ENCODE measurements around the gene TAPBPL. TPM values are rescaled to one million over a fixed set of nuclear protein-coding genes. Genes with fewer than 3 reads are reported as not detected.
A peak's percentile ranks its signal among the peaks of the same experiment; 100 is the strongest.

Gene TAPBPL
- polyA plus RNA-seq, 3 donors = 89.3 to 145 (median 91.8) TPM

- H4K20me1 ChIP-seq (ENCODE audit: insufficient read depth, low read length) = peaks cover 29% of the 10 kb centered on the region
- H3K36me3 ChIP-seq (replicated peaks in 1 of 2; ENCODE audit: control insufficient read depth in 1 of 2, insufficient read depth in 2 of 2, low read length in 2 of 2) = peaks cover 7 to 15% of the 10 kb centered on the region in 2 donors
- no peaks in the 10 kb centered on the region for H3K9me3 ChIP-seq (replicated peaks in 1 of 2; ENCODE audit: control insufficient read depth in 1 of 2, insufficient read depth in 1 of 2, low read length in 2 of 2)
- Mint-ChIP-seq H3K4me3 (peak within 1 kb of the TSS; percentile 84 to 90), H3K9me3 (no peaks in the 10 kb centered on the region), H3K4me1 (peaks cover 41% of the 10 kb centered on the region), H3K36me3 (peaks cover 23 to 27% of the 10 kb centered on the region in 2 donors), H3K27me3 (ENCODE audit: low read depth in 3 of 3) (peaks cover 0 to 2% (median 1%) of the 10 kb centered on the region in 3 donors), H3K27ac (peak within 1 kb of the TSS; percentile 92 to 98 (median 95))
- H3K27ac ChIP-seq (ENCODE audit: low read depth in 1 of 2, low read length in 2 of 2) = peak within 1 kb of the TSS; percentile 77 to 83
- peak; percentile 93 for DNase-seq
- WGBS (ENCODE audit: insufficient coverage) = under 1% methylated on average over 58 of the region's 69 CpGs
- H2AFZ ChIP-seq (ENCODE audit: insufficient read depth, low read depth, low read length, poor library complexity, severe bottlenecking) = peak within 1 kb of the TSS; percentile 85
- intact Hi-C loops (cut with micrococcal nuclease) = loop anchor here (1.0 to 2.0 kb wide), 4 partner anchors 8 to 68 kb away; partner anchors contain the start of genes GAPDH (in 1 of the 2) and MRPL51 (in 1 of the 2)
- peaks cover 29% of the 10 kb centered on the region for H3K79me2 ChIP-seq (ENCODE audit: insufficient read depth, low read length)
- H3K4me2 ChIP-seq (replicated peaks; ENCODE audit: extremely low read depth, low read length, poor library complexity, severe bottlenecking) = peak within 1 kb of the TSS; percentile 94
- H3K9ac ChIP-seq (ENCODE audit: insufficient read depth, low read length, poor library complexity, severe bottlenecking) = peak within 1 kb of the TSS; percentile 62
- no peak for TF ChIP-seq CTCF (IDR thresholded peaks at IDR 0.05)
- H3K4me1 ChIP-seq (ENCODE audit: control insufficient read depth in 1 of 2, insufficient read depth in 2 of 2, low read length in 2 of 2) = peaks cover 19 to 35% of the 10 kb centered on the region in 2 donors
- H3K27me3 ChIP-seq (ENCODE audit: control insufficient read depth in 2 of 2, insufficient read depth in 2 of 2, low read length in 2 of 2) = no peaks in the 10 kb centered on the region
- peak within 1 kb of the TSS; percentile 52 to 88 (median 86) for H3K4me3 ChIP-seq (replicated peaks in 1 of 3; ENCODE audit: low read depth in 2 of 3, low read length in 3 of 3)
These were observed 18.7 kb downstream of the TAPBPL start, which contains the start of gene VAMP1 for GRCh38 chr12:6470375-6471163. VAMP1 (minus strand) TSS chr12:6470677; CDS start chr12:6470531, 146 bp downstream.

- no peak overlapping the region for H3K27ac ChIP-seq (ENCODE audit: low read depth in 1 of 2, low read length in 2 of 2)
- Mint-ChIP-seq H3K4me1 (peaks cover 36% of the 10 kb centered on the region), H3K27me3 (ENCODE audit: low read depth in 3 of 3) (peaks cover 0 to 2% (median 1%) of the 10 kb centered on the region in 3 donors), H3K9me3 (no peaks in the 10 kb centered on the region), H3K4me3 (no peak overlapping the region), H3K27ac (peak overlapping the region in 1 of 7 donors; percentile 2), H3K36me3 (peaks cover 9 to 13% of the 10 kb centered on the region in 2 donors)
- DNase-seq = peak in 2 of 3 donors; percentile 58 to 75
- no peak for TF ChIP-seq CTCF (IDR thresholded peaks at IDR 0.05)
- peaks cover 0 to 1% of the 10 kb centered on the region in 2 donors for H3K36me3 ChIP-seq (replicated peaks in 1 of 2; ENCODE audit: control insufficient read depth in 1 of 2, insufficient read depth in 2 of 2, low read length in 2 of 2)
- H3K4me3 ChIP-seq (replicated peaks in 1 of 3; ENCODE audit: low read depth in 2 of 3, low read length in 3 of 3) = no peak overlapping the region
- WGBS (ENCODE audit: insufficient coverage) = no CpG with 5 or more reads among the region's 1 CpG
- H2AFZ ChIP-seq (ENCODE audit: insufficient read depth, low read depth, low read length, poor library complexity, severe bottlenecking) = no peak overlapping the region
- no peaks in the 10 kb centered on the region for H3K27me3 ChIP-seq (ENCODE audit: control insufficient read depth in 2 of 2, insufficient read depth in 2 of 2, low read length in 2 of 2)
- H3K9ac ChIP-seq (ENCODE audit: insufficient read depth, low read length, poor library complexity, severe bottlenecking) = no peak overlapping the region
- peaks cover 29% of the 10 kb centered on the region for H3K79me2 ChIP-seq (ENCODE audit: insufficient read depth, low read length)
- H4K20me1 ChIP-seq (ENCODE audit: insufficient read depth, low read length) = peaks cover 22% of the 10 kb centered on the region
- no peak overlapping the region for H3K4me2 ChIP-seq (replicated peaks; ENCODE audit: extremely low read depth, low read length, poor library complexity, severe bottlenecking)
- intact Hi-C loops (cut with micrococcal nuclease) = loop anchor here (2.0 kb wide), 3 partner anchors 21 to 67 kb away; partner anchors contain the start of genes GAPDH (in 1 of the 2) and MRPL51 (in 1 of the 2)
- peaks cover 19 to 32% of the 10 kb centered on the region in 2 donors for H3K4me1 ChIP-seq (ENCODE audit: control insufficient read depth in 1 of 2, insufficient read depth in 2 of 2, low read length in 2 of 2)
- no peaks in the 10 kb centered on the region for H3K9me3 ChIP-seq (replicated peaks in 1 of 2; ENCODE audit: control insufficient read depth in 1 of 2, insufficient read depth in 1 of 2, low read length in 2 of 2)
These were observed 20.1 kb downstream of the TAPBPL start for GRCh38 chr12:6471989-6472360.
